ENCODE results near the gene TNFRSF25. TPM values are rescaled to one million over a fixed set of nuclear protein-coding genes. Genes with fewer than 3 reads are reported as not detected.

Gene TNFRSF25
- polyA plus RNA-seq, 1 donor from 2014 or later, result 52.2 TPM

DNA sequence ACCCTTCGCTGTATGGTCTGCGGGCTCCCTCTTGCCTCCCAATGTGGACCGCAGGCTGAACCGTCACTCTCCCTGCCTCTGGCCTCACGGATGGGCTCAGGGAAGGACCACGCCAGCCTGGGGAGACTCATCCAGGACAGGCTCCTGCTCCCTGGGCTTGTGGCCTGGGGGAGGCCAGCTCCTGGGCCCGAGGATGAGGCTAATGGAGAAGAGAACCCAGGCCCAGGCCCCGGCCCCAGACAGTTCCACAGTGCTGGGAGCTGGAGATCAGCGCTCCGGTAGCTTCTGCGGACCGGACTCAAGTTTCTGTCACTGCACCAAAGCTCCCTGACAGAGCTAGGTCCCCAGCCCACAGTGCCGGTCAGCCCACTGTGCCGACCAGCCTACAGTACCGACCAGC lies 38.9 kb upstream of the TNFRSF25 start:
- Histone ChIP-seq H3K9me2 (ENCODE audit: insufficient read depth, low read length) (no peaks in the 10 kb centered on the region), H3K9ac (ENCODE audit: low read length) (no peak overlapping the region), H3K79me2 (replicated peaks; ENCODE audit: insufficient read depth, low read length) (no peaks in the 10 kb centered on the region), H4K20me1 (ENCODE audit: insufficient read depth) (no peaks in the 10 kb centered on the region), H3K9me3 (ENCODE audit: low read length) (no peaks in the 10 kb centered on the region), H3K36me3 (ENCODE audit: insufficient read depth, low read length) (no peaks in the 10 kb centered on the region), H3K4me2 (ENCODE audit: low read length) (no peak overlapping the region), H3K27ac (ENCODE audit: low read length) (no peak overlapping the region), H2AFZ (ENCODE audit: low read depth, low read length) (no peak overlapping the region), H3K4me3 (ENCODE audit: low read length) (no peak overlapping the region), H3F3A (ENCODE audit: insufficient read depth, low read length, poor library complexity, severe bottlenecking) (no peaks in the 10 kb centered on the region), H3K27me3 (ENCODE audit: insufficient read depth, low read depth, low read length) (no peaks in the 10 kb centered on the region)
- TF ChIP-seq RAD21 (conservative IDR thresholded peaks at IDR 0.05), result no peak
- no peak for TF ChIP-seq EZH2 (IDR thresholded peaks at IDR 0.05; ENCODE audit: borderline replicate concordance, insufficient read depth, low read length, poor library complexity, severe bottlenecking)
- TF ChIP-seq EP300 (conservative IDR thresholded peaks at IDR 0.05; ENCODE audit: poor library complexity, severe bottlenecking), result no peak
- TF ChIP-seq, protein P1, sequence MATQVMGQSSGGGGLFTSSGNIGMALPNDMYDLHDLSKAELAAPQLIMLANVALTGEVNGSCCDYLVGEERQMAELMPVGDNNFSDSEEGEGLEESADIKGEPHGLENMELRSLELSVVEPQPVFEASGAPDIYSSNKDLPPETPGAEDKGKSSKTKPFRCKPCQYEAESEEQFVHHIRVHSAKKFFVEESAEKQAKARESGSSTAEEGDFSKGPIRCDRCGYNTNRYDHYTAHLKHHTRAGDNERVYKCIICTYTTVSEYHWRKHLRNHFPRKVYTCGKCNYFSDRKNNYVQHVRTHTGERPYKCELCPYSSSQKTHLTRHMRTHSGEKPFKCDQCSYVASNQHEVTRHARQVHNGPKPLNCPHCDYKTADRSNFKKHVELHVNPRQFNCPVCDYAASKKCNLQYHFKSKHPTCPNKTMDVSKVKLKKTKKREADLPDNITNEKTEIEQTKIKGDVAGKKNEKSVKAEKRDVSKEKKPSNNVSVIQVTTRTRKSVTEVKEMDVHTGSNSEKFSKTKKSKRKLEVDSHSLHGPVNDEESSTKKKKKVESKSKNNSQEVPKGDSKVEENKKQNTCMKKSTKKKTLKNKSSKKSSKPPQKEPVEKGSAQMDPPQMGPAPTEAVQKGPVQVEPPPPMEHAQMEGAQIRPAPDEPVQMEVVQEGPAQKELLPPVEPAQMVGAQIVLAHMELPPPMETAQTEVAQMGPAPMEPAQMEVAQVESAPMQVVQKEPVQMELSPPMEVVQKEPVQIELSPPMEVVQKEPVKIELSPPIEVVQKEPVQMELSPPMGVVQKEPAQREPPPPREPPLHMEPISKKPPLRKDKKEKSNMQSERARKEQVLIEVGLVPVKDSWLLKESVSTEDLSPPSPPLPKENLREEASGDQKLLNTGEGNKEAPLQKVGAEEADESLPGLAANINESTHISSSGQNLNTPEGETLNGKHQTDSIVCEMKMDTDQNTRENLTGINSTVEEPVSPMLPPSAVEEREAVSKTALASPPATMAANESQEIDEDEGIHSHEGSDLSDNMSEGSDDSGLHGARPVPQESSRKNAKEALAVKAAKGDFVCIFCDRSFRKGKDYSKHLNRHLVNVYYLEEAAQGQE (IDR thresholded peaks at IDR 0.05; ENCODE audit: borderline replicate concordance), result no peak
- TF ChIP-seq, protein P2, sequence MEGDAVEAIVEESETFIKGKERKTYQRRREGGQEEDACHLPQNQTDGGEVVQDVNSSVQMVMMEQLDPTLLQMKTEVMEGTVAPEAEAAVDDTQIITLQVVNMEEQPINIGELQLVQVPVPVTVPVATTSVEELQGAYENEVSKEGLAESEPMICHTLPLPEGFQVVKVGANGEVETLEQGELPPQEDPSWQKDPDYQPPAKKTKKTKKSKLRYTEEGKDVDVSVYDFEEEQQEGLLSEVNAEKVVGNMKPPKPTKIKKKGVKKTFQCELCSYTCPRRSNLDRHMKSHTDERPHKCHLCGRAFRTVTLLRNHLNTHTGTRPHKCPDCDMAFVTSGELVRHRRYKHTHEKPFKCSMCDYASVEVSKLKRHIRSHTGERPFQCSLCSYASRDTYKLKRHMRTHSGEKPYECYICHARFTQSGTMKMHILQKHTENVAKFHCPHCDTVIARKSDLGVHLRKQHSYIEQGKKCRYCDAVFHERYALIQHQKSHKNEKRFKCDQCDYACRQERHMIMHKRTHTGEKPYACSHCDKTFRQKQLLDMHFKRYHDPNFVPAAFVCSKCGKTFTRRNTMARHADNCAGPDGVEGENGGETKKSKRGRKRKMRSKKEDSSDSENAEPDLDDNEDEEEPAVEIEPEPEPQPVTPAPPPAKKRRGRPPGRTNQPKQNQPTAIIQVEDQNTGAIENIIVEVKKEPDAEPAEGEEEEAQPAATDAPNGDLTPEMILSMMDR (IDR thresholded peaks at IDR 0.05; ENCODE audit: poor library complexity, severe bottlenecking), result no peak
- TF ChIP-seq SMC3 (conservative IDR thresholded peaks at IDR 0.05; ENCODE audit: poor library complexity), result no peak
- TF ChIP-seq POLR2AphosphoS5 (IDR thresholded peaks at IDR 0.05), result no peak

DNA sequence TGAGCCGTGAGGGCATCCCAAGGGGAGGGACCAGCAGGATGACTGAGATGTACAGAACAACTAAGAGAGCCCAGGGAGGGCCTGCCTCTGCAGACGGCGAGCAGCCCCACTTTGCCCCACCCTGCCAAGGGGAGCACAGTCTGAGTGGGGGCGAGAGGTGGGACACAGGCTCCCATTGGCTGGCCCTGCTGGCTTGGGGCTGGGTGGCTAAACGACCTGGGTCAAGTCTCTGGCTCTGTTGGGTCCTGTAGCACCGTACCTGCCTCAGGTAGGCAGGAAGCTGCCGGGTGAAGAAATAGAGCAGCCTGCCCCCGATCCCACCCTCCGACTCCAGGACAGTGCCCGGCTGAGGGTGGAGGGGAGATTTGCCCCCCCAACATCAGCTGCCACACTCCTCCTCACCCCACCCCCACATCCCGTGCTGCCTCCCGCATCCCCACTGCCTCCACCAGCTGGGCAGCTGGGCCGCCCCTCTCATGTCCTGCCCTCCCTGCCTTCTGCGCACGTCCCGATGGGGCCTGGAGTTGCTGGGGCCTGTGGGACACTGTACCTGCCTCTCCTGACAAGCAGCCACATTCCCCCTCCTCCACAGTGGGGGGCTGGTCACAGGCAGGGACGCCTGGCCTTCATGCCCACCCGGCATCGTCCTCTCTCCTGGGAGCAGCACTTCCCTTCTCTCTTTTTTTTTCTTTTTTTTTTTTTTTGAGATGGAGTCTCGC lies 38.1 kb upstream of the TNFRSF25 start:
- no peak overlapping the region for H3K4me3 ChIP-seq (ENCODE audit: low read length)
- H2AFZ ChIP-seq (ENCODE audit: low read depth, low read length), result no peak overlapping the region
- no peaks in the 10 kb centered on the region for H3F3A ChIP-seq (ENCODE audit: insufficient read depth, low read length, poor library complexity, severe bottlenecking)
- H3K4me2 ChIP-seq (ENCODE audit: low read length), result no peak overlapping the region
- H3K36me3 ChIP-seq (ENCODE audit: insufficient read depth, low read length), result no peaks in the 10 kb centered on the region
- no peaks in the 10 kb centered on the region for H3K9me2 ChIP-seq (ENCODE audit: insufficient read depth, low read length)
- no peaks in the 10 kb centered on the region for H3K27me3 ChIP-seq (ENCODE audit: insufficient read depth, low read depth, low read length)
- no peaks in the 10 kb centered on the region for H3K9me3 ChIP-seq (ENCODE audit: low read length)
- no peak overlapping the region for H3K9ac ChIP-seq (ENCODE audit: low read length)
- no peak overlapping the region for H3K27ac ChIP-seq (ENCODE audit: low read length)
- TF ChIP-seq SMC3 (conservative IDR thresholded peaks at IDR 0.05; ENCODE audit: poor library complexity), result no peak
- TF ChIP-seq EP300 (conservative IDR thresholded peaks at IDR 0.05; ENCODE audit: poor library complexity, severe bottlenecking), result no peak
- no peak for TF ChIP-seq MXI1 (conservative IDR thresholded peaks at IDR 0.05; ENCODE audit: poor library complexity, severe bottlenecking)
- TF ChIP-seq EZH2 (IDR thresholded peaks at IDR 0.05; ENCODE audit: borderline replicate concordance, insufficient read depth, low read length, poor library complexity, severe bottlenecking), result no peak
- TF ChIP-seq TAF1 (IDR thresholded peaks at IDR 0.05; ENCODE audit: low read depth), result no peak
- no peak for TF ChIP-seq POLR2AphosphoS5 (IDR thresholded peaks at IDR 0.05)
- no peak for TF ChIP-seq RAD21 (conservative IDR thresholded peaks at IDR 0.05)
- TF ChIP-seq, protein P2 (IDR thresholded peaks at IDR 0.05; ENCODE audit: poor library complexity, severe bottlenecking), result no peak
- TF ChIP-seq, protein P1 (IDR thresholded peaks at IDR 0.05; ENCODE audit: borderline replicate concordance), result no peak
- H4K20me1 ChIP-seq (ENCODE audit: insufficient read depth), result no peaks in the 10 kb centered on the region
- H3K79me2 ChIP-seq (replicated peaks; ENCODE audit: insufficient read depth, low read length), result no peaks in the 10 kb centered on the region
